DOHH2 (cell line): Measurements from ENCODE around the gene MACROD2.

ENCODE experiments used
- H3F3A ChIP-seq: fragments of 200-600 bp; sonication (generic), shearing (Covaris generic); 2 replicates; pipeline ENCODE4 v1.6.0; 2016; ENCODE audit warnings: antibody characterized with exemption, mild to moderate bottlenecking; ENCODE audit not compliant: control insufficient read depth, insufficient read depth
- H3K27ac ChIP-seq: fragments of 200-600 bp; sonication (generic); 2 replicates; pipeline ENCODE4 v1.5.1; 2014; ENCODE audit warnings: low read depth, mild to moderate bottlenecking, low read length, moderate library complexity
- H3K27me3 ChIP-seq: fragments of 200-600 bp; sonication (generic); 2 replicates; pipeline ENCODE4 v1.6.1; 2014; ENCODE audit warnings: mild to moderate bottlenecking, low read length, mixed read lengths; ENCODE audit not compliant: control insufficient read depth
- H3K36me3 ChIP-seq: fragments of 200-600 bp; sonication (generic); 2 replicates; pipeline ENCODE4 v1.6.1; 2014; ENCODE audit warnings: mild to moderate bottlenecking, low read length, moderate library complexity, mixed read lengths; ENCODE audit not compliant: control insufficient read depth
- H3K4me1 ChIP-seq: fragments of 200-600 bp; sonication (generic); 2 replicates; pipeline ENCODE4 v1.6.1; 2014; ENCODE audit warnings: mild to moderate bottlenecking, low read length, mixed read lengths; ENCODE audit not compliant: control insufficient read depth
- H3K4me2 ChIP-seq: fragments of 200-600 bp; sonication (generic); 2 replicates; pipeline ENCODE4 v1.6.0; 2014; ENCODE audit warnings: mild to moderate bottlenecking, low read length, moderate library complexity
- H3K4me3 ChIP-seq: fragments of 200-600 bp; sonication (generic); 2 replicates; pipeline ENCODE4 v1.5.1; 2014; ENCODE audit warnings: mild to moderate bottlenecking, low read length, mixed read lengths
- H3K79me2 ChIP-seq: fragments of 200-600 bp; sonication (generic); 2 replicates; pipeline ENCODE4 v1.6.1; 2014; ENCODE audit warnings: mild to moderate bottlenecking, low read length, mixed read lengths; ENCODE audit not compliant: control insufficient read depth
- H3K9me2 ChIP-seq: fragments of 200-600 bp; sonication (generic); replicated peaks from 2 replicates; pipeline ENCODE4 v1.6.1; 2014; ENCODE audit warnings: mild to moderate bottlenecking, low read length, mixed read lengths; ENCODE audit not compliant: control insufficient read depth
- H3K9me3 ChIP-seq: fragments of 200-600 bp; sonication (generic); 2 replicates; pipeline ENCODE4 v1.6.1; 2014; ENCODE audit warnings: antibody characterized with exemption, low read length, mixed read lengths; ENCODE audit not compliant: control insufficient read depth, insufficient read depth
- H4K20me1 ChIP-seq: fragments of 200-600 bp; sonication (generic); 2 replicates; pipeline ENCODE4 v1.6.0; 2014; ENCODE audit warnings: low read depth, mild to moderate bottlenecking, antibody characterized with exemption, low read length, moderate library complexity; ENCODE audit not compliant: control insufficient read depth, insufficient read depth
- CTCF ChIP-seq: fragments of 200-600 bp; sonication (generic); IDR thresholded peaks from one replicate; pipeline ENCODE4 v1.5.1; 2014; ENCODE audit warnings: antibody characterized with exemption, mild to moderate bottlenecking, low read depth, low read length; ENCODE audit not compliant: poor library complexity, severe bottlenecking
- EZH2phosphoT487 ChIP-seq: fragments of 200-600 bp; sonication (generic); IDR thresholded peaks from 2 replicates; pipeline ENCODE4 v1.6.1; 2017; ENCODE audit warnings: borderline replicate concordance, mild to moderate bottlenecking, antibody characterized with exemption, low read length, moderate library complexity, mixed read lengths

The MACROD2 gene

GRCh38 chr20:15289337-15289736 is 1294.0 kb downstream of the MACROD2 start:
- H3K9me2 ChIP-seq = no peaks in the 10 kb centered on the region
- H3K27ac ChIP-seq = no peak overlapping the region
- H3K27me3 ChIP-seq = no peaks in the 10 kb centered on the region
- TF ChIP-seq EZH2phosphoT487 = no peak
- TF ChIP-seq CTCF = no peak
- H3K79me2 ChIP-seq = no peaks in the 10 kb centered on the region
- H3K9me3 ChIP-seq = peaks cover 3% of the 10 kb centered on the region; the same call in 1 of the 2 replicates
- H3K36me3 ChIP-seq = no peaks in the 10 kb centered on the region
- no peaks in the 10 kb centered on the region for H3F3A ChIP-seq
- no peaks in the 10 kb centered on the region for H4K20me1 ChIP-seq
- H3K4me2 ChIP-seq = no peak overlapping the region
- H3K4me3 ChIP-seq = no peak overlapping the region
- peaks cover 36% of the 10 kb centered on the region for H3K4me1 ChIP-seq

- Histone ChIP-seq H3K4me3 (peak overlapping the region; percentile 47), H3K27me3 (no peaks in the 10 kb centered on the region), H3F3A (no peaks in the 10 kb centered on the region), H3K27ac (peak overlapping the region; percentile 57; the same call in 1 of the 2 replicates), H3K36me3 (no peaks in the 10 kb centered on the region), H3K79me2 (no peaks in the 10 kb centered on the region), H3K4me1 (peaks cover 36% of the 10 kb centered on the region), H3K9me3 (peaks cover 6% of the 10 kb centered on the region; the same call in 1 of the 2 replicates), H3K4me2 (no peak overlapping the region), H3K9me2 (no peaks in the 10 kb centered on the region), H4K20me1 (no peaks in the 10 kb centered on the region)
- no peak for TF ChIP-seq CTCF
- TF ChIP-seq EZH2phosphoT487 = no peak
Observed at GRCh38 chr20:15292405-15292804, 1297.1 kb downstream of the MACROD2 start.

DNA sequence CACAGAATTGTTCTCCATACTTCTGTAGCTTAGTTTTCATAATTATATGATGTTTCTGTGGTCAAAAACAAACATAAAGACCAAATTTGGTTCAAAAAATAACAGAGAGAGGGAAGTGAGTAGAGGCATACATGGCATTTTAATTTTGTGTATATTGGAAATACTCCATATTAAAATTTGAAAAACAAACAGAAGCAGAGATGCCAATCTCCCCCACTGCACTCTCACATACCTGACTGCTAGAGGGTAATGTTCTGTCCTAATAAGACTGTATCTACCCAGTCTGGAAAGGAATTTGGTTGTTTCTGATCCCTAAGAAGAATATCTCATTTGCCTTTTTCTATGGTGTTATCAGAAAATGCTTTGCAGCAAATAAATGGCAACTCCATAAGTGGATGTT is 1301.1 kb downstream of the MACROD2 start:
- H3K27ac ChIP-seq = no peak overlapping the region
- H3K4me2 ChIP-seq = no peak overlapping the region

More for the DNA sequence above, 1301.1 kb downstream of the MACROD2 start:
- Histone ChIP-seq H3F3A (no peaks in the 10 kb centered on the region), H3K9me3 (peaks cover 6% of the 10 kb centered on the region; the same call in 1 of the 2 replicates), H3K4me3 (no peak overlapping the region), H3K27me3 (no peaks in the 10 kb centered on the region), H3K79me2 (no peaks in the 10 kb centered on the region), H3K9me2 (no peaks in the 10 kb centered on the region), H3K36me3 (no peaks in the 10 kb centered on the region), H4K20me1 (no peaks in the 10 kb centered on the region), H3K4me1 (peaks cover 24% of the 10 kb centered on the region)
- no peak for TF ChIP-seq EZH2phosphoT487
- no peak for TF ChIP-seq CTCF
